Measurements from ENCODE around the gene TSHZ1. TPM values are rescaled to one million over a fixed set of nuclear protein-coding genes. Genes with fewer than 3 reads are reported as not detected.
"Not testable (repeated sequence)": the region's sequence is repeated elsewhere in the genome, so short reads cannot be mapped to it uniquely, and the experiment has no call there.

The TSHZ1 gene
- total and polyA plus RNA-seq, 10 donors, result 4.1 to 26.4 (median 18.2) TPM

DNA sequence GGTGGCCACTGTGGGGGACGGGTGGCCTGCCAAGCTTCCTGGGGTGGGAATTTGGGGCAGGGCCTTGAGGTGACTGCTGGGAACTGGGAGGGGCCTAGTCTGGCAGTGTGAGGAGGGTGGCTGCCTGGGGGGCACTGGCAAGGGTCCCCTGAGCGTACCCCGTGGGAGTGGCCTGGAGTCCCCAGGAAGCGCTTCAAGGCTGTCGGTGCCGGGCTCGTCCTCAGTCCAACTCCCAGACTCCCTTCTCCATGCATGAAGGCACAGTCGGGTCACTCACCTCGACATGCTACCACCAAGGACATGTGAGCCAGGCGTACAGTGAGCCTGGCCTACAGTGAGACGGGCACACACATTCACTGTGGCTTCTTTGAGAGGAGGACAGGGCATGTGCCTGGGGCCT, 111.6 kb downstream of the TSHZ1 start:
- H3K9me3 ChIP-seq, result peaks cover 0 to 23% (median 19%) of the 10 kb centered on the region in 8 donors
- TF ChIP-seq CTCF (IDR thresholded peaks at IDR 0.05 in 8 of 11, conservative IDR thresholded peaks at IDR 0.05 in 3 of 11) (no peak), POLR2AphosphoS5 (IDR thresholded peaks at IDR 0.05) (no peak), POLR2A (IDR thresholded peaks at IDR 0.05) (no peak)
- H3K4me1 ChIP-seq, result no peaks in the 10 kb centered on the region
- 83 to 95% (median 93%) methylated on average over 3 to 11 of the region's 11 CpGs for WGBS, 5 donors
- no peak overlapping the region for H3K4me3 ChIP-seq
- no peak overlapping the region for H3K27ac ChIP-seq
- no peaks in the 10 kb centered on the region for H3K36me3 ChIP-seq
- intact Hi-C loops (cut with DNase I; ENCODE audit: low total_unique reads), result no loop called here
- H3K27me3 ChIP-seq (replicated peaks in 1 of 7), result no peaks in the 10 kb centered on the region
- DNase-seq, result no peak

- no peaks in the 10 kb centered on the region for H3K4me1 ChIP-seq
- TF ChIP-seq POLR2AphosphoS5 (IDR thresholded peaks at IDR 0.05), result no peak
- TF ChIP-seq POLR2A (IDR thresholded peaks at IDR 0.05), result no peak
- no peak for TF ChIP-seq CTCF (IDR thresholded peaks at IDR 0.05 in 8 of 11, conservative IDR thresholded peaks at IDR 0.05 in 3 of 11)
- H3K27me3 ChIP-seq (replicated peaks in 1 of 7), result no peaks in the 10 kb centered on the region
- DNase-seq, result no peak
- 67 to 82% (median 81%) methylated on average over 8 of the region's 8 CpGs for WGBS, 5 donors
- intact Hi-C loops (cut with DNase I; ENCODE audit: low total_unique reads), result no loop called here
- no peak overlapping the region for H3K4me3 ChIP-seq
- H3K9me3 ChIP-seq, result peaks cover 0 to 36% (median 30%) of the 10 kb centered on the region in 8 donors
- no peak overlapping the region for H3K27ac ChIP-seq
- no peaks in the 10 kb centered on the region for H3K36me3 ChIP-seq
Measured at GRCh38 chr18:75323821-75324585, 113.4 kb downstream of the TSHZ1 start.

DNA sequence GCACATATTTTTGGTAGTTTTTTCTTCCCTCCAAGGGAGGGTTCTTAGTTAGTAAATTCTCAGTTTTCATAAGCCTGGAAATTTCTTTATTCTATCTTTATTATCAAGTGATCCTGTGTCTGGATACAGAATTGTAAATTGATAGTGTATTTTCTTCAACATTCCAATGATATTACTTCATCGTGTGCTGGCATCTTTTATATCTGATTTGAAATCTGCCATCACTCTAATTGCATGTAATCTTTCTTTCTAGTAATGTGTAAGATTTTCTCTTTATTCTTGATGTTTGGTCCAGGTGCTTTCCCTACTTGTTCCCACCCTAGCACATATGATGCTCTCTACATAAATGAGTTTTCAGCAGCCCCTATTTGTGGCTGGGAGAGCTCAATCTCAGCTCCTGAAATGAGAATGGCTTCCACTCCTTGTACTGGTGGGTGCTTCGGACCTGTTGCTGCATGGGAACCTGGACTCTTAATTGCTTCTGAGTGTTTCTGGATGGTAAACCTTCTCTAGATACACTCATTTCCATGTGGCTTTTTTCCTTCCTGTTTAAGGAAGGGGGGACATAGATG, 114.2 kb downstream of the TSHZ1 start:
- Histone ChIP-seq H3K9me3 (peaks cover 0 to 36% (median 30%) of the 10 kb centered on the region in 8 donors), H3K27me3 (replicated peaks in 1 of 7) (no peaks in the 10 kb centered on the region), H3K4me1 (no peaks in the 10 kb centered on the region), H3K27ac (no peak overlapping the region), H3K36me3 (no peaks in the 10 kb centered on the region), H3K4me3 (no peak overlapping the region)
- intact Hi-C loops (cut with DNase I; ENCODE audit: low total_unique reads), result no loop called here
- WGBS, 5 donors, result 63 to 89% (median 78%) methylated on average over 2 of the region's 2 CpGs
- no peak for TF ChIP-seq POLR2A (IDR thresholded peaks at IDR 0.05)
- TF ChIP-seq POLR2AphosphoS5 (IDR thresholded peaks at IDR 0.05), result no peak
- TF ChIP-seq CTCF (IDR thresholded peaks at IDR 0.05 in 8 of 11, conservative IDR thresholded peaks at IDR 0.05 in 3 of 11), result no peak
- DNase-seq, result no peak

- H3K27ac ChIP-seq; H3K27me3 ChIP-seq (replicated peaks in 1 of 7); H3K36me3 ChIP-seq; DNase-seq; H3K4me3 ChIP-seq; intact Hi-C loops (cut with DNase I; ENCODE audit: low total_unique reads); H3K4me1 ChIP-seq: not testable (repeated sequence)
- H3K9me3 ChIP-seq, result peaks cover 0 to 36% (median 30%) of the 10 kb centered on the region in 8 donors
- 86 to 96% (median 92%) methylated on average over 2 of the region's 2 CpGs for WGBS, 5 donors
Measured at GRCh38 chr18:75329753-75330152, 119.2 kb downstream of the TSHZ1 start.

Measured in spleen (tissue), 11 donors.